Measurements from ENCODE around the gene ACIN1. TPM values are rescaled to one million over a fixed set of nuclear protein-coding genes. Genes with fewer than 3 reads are reported as not detected.
"Not testable (repeated sequence)": the region's sequence is repeated elsewhere in the genome, so short reads cannot be mapped to it uniquely, and the experiment has no call there.

ACIN1 gene
- polyA plus RNA-seq, 3 donors: 253 to 342 (median 271) TPM

GRCh38 chr14:23034498-23035302 lies 60.2 kb downstream of the ACIN1 start, which contains the start of gene PSMB5:
TSS of gene PSMB5 (minus strand) at chr14:23034900. CDS start at chr14:23034881, 19 bp downstream.
- DNase-seq (ENCODE audit: extremely low read depth in 1 of 11, low read depth in 9 of 11, low spot score in 4 of 11): peak; percentile 81 to 98 (median 93)

- DNase-seq (ENCODE audit: extremely low read depth in 1 of 11, low read depth in 9 of 11, low spot score in 4 of 11): no peak
Measured at GRCh38 chr14:23033801-23034497, 61.0 kb downstream of the ACIN1 start.

- DNase-seq (ENCODE audit: extremely low read depth in 1 of 11, low read depth in 9 of 11, low spot score in 4 of 11): no peak
Measured at GRCh38 chr14:23033251-23033727, 61.6 kb downstream of the ACIN1 start.

GRCh38 chr14:23030936-23031335 lies 64.0 kb downstream of the ACIN1 start:
- DNase-seq (ENCODE audit: extremely low read depth in 1 of 11, low read depth in 9 of 11, low spot score in 4 of 11): no peak

GRCh38 chr14:23028799-23029198 lies 66.1 kb downstream of the ACIN1 start:
- DNase-seq (ENCODE audit: extremely low read depth in 1 of 11, low read depth in 9 of 11, low spot score in 4 of 11): no peak

- peak in 7 of 11 donors; percentile 54 to 85 (median 72) for DNase-seq (ENCODE audit: extremely low read depth in 1 of 11, low read depth in 9 of 11, low spot score in 4 of 11)
Measured at GRCh38 chr14:23025151-23025814, 69.7 kb downstream of the ACIN1 start.

- no peak for DNase-seq (ENCODE audit: extremely low read depth in 1 of 11, low read depth in 9 of 11, low spot score in 4 of 11)
Measured at GRCh38 chr14:23024612-23025075, 70.3 kb downstream of the ACIN1 start.

GRCh38 chr14:23023795-23024152 lies 71.2 kb downstream of the ACIN1 start:
- DNase-seq (ENCODE audit: extremely low read depth in 1 of 11, low read depth in 9 of 11, low spot score in 4 of 11): no peak

- DNase-seq (ENCODE audit: extremely low read depth in 1 of 11, low read depth in 9 of 11, low spot score in 4 of 11): no peak
Measured at GRCh38 chr14:23023022-23023794, 71.7 kb downstream of the ACIN1 start.

GRCh38 chr14:23021889-23022442 lies 73.0 kb downstream of the ACIN1 start:
- no peak for DNase-seq (ENCODE audit: extremely low read depth in 1 of 11, low read depth in 9 of 11, low spot score in 4 of 11)

GRCh38 chr14:23021434-23021833 lies 73.5 kb downstream of the ACIN1 start:
- no peak for DNase-seq (ENCODE audit: extremely low read depth in 1 of 11, low read depth in 9 of 11, low spot score in 4 of 11)

- no peak for DNase-seq (ENCODE audit: extremely low read depth in 1 of 11, low read depth in 9 of 11, low spot score in 4 of 11)
Measured at GRCh38 chr14:23020143-23021128, 74.5 kb downstream of the ACIN1 start.

GRCh38 chr14:23018107-23018506 lies 76.8 kb downstream of the ACIN1 start:
- DNase-seq (ENCODE audit: extremely low read depth in 1 of 11, low read depth in 9 of 11, low spot score in 4 of 11): no peak

GRCh38 chr14:23017091-23017490 lies 77.8 kb downstream of the ACIN1 start:
- DNase-seq (ENCODE audit: extremely low read depth in 1 of 11, low read depth in 9 of 11, low spot score in 4 of 11): no peak

GRCh38 chr14:23015618-23016017 lies 79.3 kb downstream of the ACIN1 start:
- DNase-seq (ENCODE audit: extremely low read depth in 1 of 11, low read depth in 9 of 11, low spot score in 4 of 11): no peak

- not testable (repeated sequence) for DNase-seq (ENCODE audit: extremely low read depth in 1 of 11, low read depth in 9 of 11, low spot score in 4 of 11)
Measured at GRCh38 chr14:23013749-23014054, 81.2 kb downstream of the ACIN1 start.

GRCh38 chr14:23013054-23013748 lies 81.7 kb downstream of the ACIN1 start:
- DNase-seq (ENCODE audit: extremely low read depth in 1 of 11, low read depth in 9 of 11, low spot score in 4 of 11): no peak
